Activated T-cell treated with anti-CD3 and anti-CD28 coated beads for 48 hours (primary cell): ENCODE data around the gene CCR7.

Experiments used
- DNase-seq: peaks from one replicate; pipeline ENCODE4 v3.0.0-alpha.2; 2020; ENCODE audit warnings: low read depth

Gene CCR7

GRCh38 chr17:40516581-40517285 lies 48.5 kb downstream of the CCR7 start:
- DNase-seq, result peak; percentile 32

GRCh38 chr17:40515491-40516041 lies 49.7 kb downstream of the CCR7 start:
- DNase-seq, result no peak

DNA sequence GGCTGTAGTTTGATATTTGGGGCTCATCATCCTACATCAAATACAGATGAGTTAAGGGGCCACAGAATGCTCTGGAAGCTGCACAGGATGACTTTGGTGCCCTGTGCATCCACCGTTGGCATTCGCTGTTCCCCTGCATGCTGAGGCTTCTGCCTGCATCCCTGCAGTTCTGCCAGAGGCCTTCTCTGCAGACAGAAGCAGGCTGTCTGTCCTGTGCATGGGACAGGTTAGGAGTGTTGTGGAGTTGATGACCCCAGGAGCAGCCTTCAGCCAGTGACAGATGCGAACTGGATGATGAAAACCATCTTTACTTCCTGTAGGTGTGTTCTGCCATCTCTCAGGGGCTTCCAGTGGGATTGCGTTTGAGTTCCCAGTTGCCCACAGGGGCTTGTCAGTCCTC lies 50.3 kb downstream of the CCR7 start:
- no peak for DNase-seq

DNA sequence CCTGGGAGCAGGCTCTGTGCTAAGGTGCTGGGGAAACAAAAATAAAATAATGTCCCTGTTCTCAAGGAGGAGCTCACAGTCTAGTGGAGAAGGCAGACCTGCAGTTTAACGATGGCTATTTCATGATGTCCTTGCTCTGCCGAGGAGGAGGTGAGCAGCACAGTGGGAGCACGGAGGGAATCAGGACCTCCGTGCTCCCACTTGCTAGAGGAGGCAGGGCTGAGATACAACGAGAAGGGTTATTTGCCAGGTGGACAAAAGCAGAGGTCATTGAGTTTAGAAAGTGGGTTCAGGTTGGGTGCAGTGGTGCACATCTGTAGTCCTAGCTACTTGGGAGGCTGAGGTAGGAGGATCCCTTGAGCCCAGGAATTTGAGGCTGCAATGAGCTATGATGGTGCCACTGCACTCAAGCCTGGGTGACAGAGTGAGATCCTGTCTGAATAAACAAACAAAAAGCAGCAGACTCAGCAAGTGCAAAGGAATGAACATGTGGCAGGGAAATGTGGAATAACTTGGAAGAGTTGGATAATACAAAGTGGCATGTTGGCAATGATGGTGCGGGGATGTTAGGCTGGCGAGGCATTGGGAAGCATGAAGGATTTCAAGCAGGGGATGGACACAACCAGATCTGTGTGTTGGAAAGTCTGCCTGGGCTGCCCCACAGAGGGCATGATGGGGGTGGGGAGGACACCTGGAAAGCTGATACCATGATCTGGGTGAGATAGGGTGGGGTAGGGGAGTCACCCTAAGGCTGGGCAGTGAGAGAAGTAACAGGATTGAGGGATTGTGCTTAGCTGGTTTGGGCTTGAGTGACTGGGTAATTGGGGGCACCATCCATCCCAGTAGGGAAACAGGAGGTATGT lies 51.0 kb downstream of the CCR7 start:
- DNase-seq, result no peak

DNA sequence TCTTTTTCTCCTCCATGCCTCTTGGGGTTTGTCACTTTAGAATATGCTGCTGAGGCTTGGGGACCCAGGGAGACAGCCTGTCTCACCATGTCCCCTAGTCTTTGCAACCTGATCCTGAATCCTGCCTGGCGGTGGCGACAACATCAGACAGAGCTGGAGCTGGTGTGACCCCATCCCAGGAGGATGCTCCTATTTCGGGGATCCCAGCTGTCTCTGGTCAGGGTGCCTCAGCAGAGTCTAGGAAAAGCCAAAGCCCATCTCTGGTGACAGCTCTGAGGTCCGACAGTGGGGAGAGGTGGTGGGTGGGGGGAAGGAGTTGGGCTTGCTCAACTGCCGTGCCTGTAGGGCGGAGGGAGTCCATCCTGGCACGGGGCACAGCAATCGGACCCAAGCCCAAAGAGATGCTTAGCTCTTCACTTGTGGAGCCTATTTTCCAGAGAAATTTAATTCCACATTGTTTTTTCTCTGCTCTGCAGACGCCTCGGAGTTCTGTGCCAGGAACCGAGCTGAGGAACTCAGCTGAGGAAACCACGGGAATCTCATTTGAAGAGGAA lies 53.5 kb downstream of the CCR7 start:
- no peak for DNase-seq

GRCh38 chr17:40511136-40511535 lies 54.1 kb downstream of the CCR7 start:
- DNase-seq, result no peak

GRCh38 chr17:40510328-40510648 lies 55.0 kb downstream of the CCR7 start:
- DNase-seq, result no peak

GRCh38 chr17:40509626-40510327 lies 55.5 kb downstream of the CCR7 start:
- no peak for DNase-seq

- DNase-seq, result no peak
Observed at GRCh38 chr17:40506786-40507185, 58.5 kb downstream of the CCR7 start.
